H9 (cell line): ENCODE measurements around the gene INTS6. TPM values are rescaled to one million over a fixed set of nuclear protein-coding genes. Genes with fewer than 3 reads are reported as not detected.

Source experiments
- DNase-seq: peaks from one replicate; pipeline ENCODE4 v3.0.0-alpha.2; 2017
- H2AFZ ChIP-seq: one replicate; pipeline ENCODE4 v1.6.1; 2013; ENCODE audit warnings: mild to moderate bottlenecking, low read length, control low read depth, moderate library complexity
- H2AK5ac ChIP-seq: 2 replicates; pipeline ENCODE4 v1.6.1; 2013; ENCODE audit warnings: low read length, control low read depth, mixed read lengths; ENCODE audit not compliant: insufficient read length
- H2BK120ac ChIP-seq: one replicate; pipeline ENCODE4 v1.6.1; 2013; ENCODE audit warnings: low read depth, mild to moderate bottlenecking, low read length, control low read depth, inconsistent platforms; ENCODE audit not compliant: poor library complexity, severe bottlenecking
- H2BK12ac ChIP-seq: 2 replicates; pipeline ENCODE4 v1.6.1; 2013; ENCODE audit warnings: low read length, control low read depth, mixed read lengths, low read depth; ENCODE audit not compliant: insufficient read length
- H2BK15ac ChIP-seq: 2 replicates; pipeline ENCODE4 v1.6.1; 2013; ENCODE audit warnings: low read depth, low read length, control low read depth
- H2BK20ac ChIP-seq: one replicate; pipeline ENCODE4 v1.6.1; 2013; ENCODE audit warnings: low read depth, mild to moderate bottlenecking, low read length, control low read depth, inconsistent platforms; ENCODE audit not compliant: poor library complexity, severe bottlenecking
- H2BK5ac ChIP-seq: 2 replicates; pipeline ENCODE4 v1.6.1; 2013; ENCODE audit warnings: low read length, control low read depth, mixed read lengths; ENCODE audit not compliant: insufficient read length
- H3K14ac ChIP-seq: 2 replicates; pipeline ENCODE4 v1.6.1; 2013; ENCODE audit warnings: low read length, control low read depth; ENCODE audit not compliant: insufficient read depth
- H3K18ac ChIP-seq: 2 replicates; pipeline ENCODE4 v1.6.1; 2013; ENCODE audit warnings: low read depth, mild to moderate bottlenecking, mixed read lengths, low read length, control low read depth; ENCODE audit not compliant: insufficient read length
- H3K23ac ChIP-seq: 2 replicates; pipeline ENCODE4 v1.6.1; 2013; ENCODE audit warnings: low read length, control low read depth, mixed read lengths, low read depth; ENCODE audit not compliant: insufficient read length
- H3K23me2 ChIP-seq: 2 replicates; pipeline ENCODE4 v1.6.1; 2013; ENCODE audit warnings: low read depth, mild to moderate bottlenecking, mixed read lengths, low read length, control low read depth; ENCODE audit not compliant: insufficient read length, poor library complexity, severe bottlenecking
- H3K27ac ChIP-seq: 2 replicates; pipeline ENCODE4 v1.5.1; 2013; ENCODE audit warnings: low read length, control low read depth, mixed read lengths, low read depth; ENCODE audit not compliant: insufficient read length
- H3K27me3 ChIP-seq: 2 replicates; pipeline ENCODE4 v1.6.1; 2013; ENCODE audit warnings: low read length, control low read depth, inconsistent platforms; ENCODE audit not compliant: insufficient read depth
- H3K4ac ChIP-seq: 2 replicates; pipeline ENCODE4 v1.6.1; 2013; ENCODE audit warnings: low read depth, mild to moderate bottlenecking, control low read depth, inconsistent platforms, low read length, moderate library complexity
- H3K4me1 ChIP-seq: 2 replicates; pipeline ENCODE4 v1.6.1; 2013; ENCODE audit warnings: low read length, control low read depth, inconsistent platforms; ENCODE audit not compliant: insufficient read depth
- H3K4me2 ChIP-seq: 2 replicates; pipeline ENCODE4 v1.6.1; 2013; ENCODE audit warnings: low read length, control low read depth, mixed read lengths; ENCODE audit not compliant: insufficient read length, insufficient read depth
- H3K56ac ChIP-seq: 2 replicates; pipeline ENCODE4 v1.6.1; 2013; ENCODE audit warnings: low read depth, mild to moderate bottlenecking, mixed read lengths, low read length, control low read depth; ENCODE audit not compliant: insufficient read length
- H3K79me1 ChIP-seq: 2 replicates; pipeline ENCODE4 v1.6.1; 2013; ENCODE audit warnings: low read depth, mild to moderate bottlenecking, moderate library complexity, low read length, control low read depth, inconsistent platforms; ENCODE audit not compliant: insufficient read depth, poor library complexity, severe bottlenecking
- H3K79me2 ChIP-seq: 2 replicates; pipeline ENCODE4 v1.6.1; 2013; ENCODE audit warnings: low read length, control low read depth, inconsistent platforms; ENCODE audit not compliant: insufficient read depth
- H3K9ac ChIP-seq: 2 replicates; pipeline ENCODE4 v1.6.1; 2013; ENCODE audit warnings: low read length, control low read depth, mixed read lengths; ENCODE audit not compliant: insufficient read length; ENCODE audit errors: extremely low read depth
- H3K9me3 ChIP-seq: one replicate; pipeline ENCODE4 v1.6.1; 2013; ENCODE audit warnings: low read depth, low read length, inconsistent platforms; ENCODE audit not compliant: control insufficient read depth
- H3T11ph ChIP-seq: one replicate; pipeline ENCODE4 v1.6.1; 2013; ENCODE audit warnings: mild to moderate bottlenecking, low read length, control low read depth, inconsistent platforms
- H4K20me1 ChIP-seq: one replicate; pipeline ENCODE4 v1.6.1; 2013; ENCODE audit not compliant: control insufficient read depth, insufficient read length, insufficient read depth
- H4K5ac ChIP-seq: 2 replicates; pipeline ENCODE4 v1.6.1; 2013; ENCODE audit warnings: low read depth, mild to moderate bottlenecking, mixed read lengths, low read length, control low read depth; ENCODE audit not compliant: insufficient read length
- H4K8ac ChIP-seq: replicated peaks from 2 replicates; pipeline ENCODE4 v1.6.1; 2013; ENCODE audit warnings: low read length, control low read depth, mixed read lengths, low read depth; ENCODE audit not compliant: insufficient read length
- H4K91ac ChIP-seq: 2 replicates; pipeline ENCODE4 v1.6.1; 2013; ENCODE audit warnings: low read depth, mild to moderate bottlenecking, moderate library complexity, mixed read lengths, low read length, control low read depth; ENCODE audit not compliant: insufficient read length
- H3K27ac Mint-ChIP-seq, 3 experiments: 2 replicates in 2 of 3; 3 replicates in 1 of 3; pipeline ENCODE4 v1.8.0; 2020 to 2021; ENCODE audit warnings: mixed read lengths in 3 of 3, mild to moderate bottlenecking in 1 of 3, moderate library complexity in 1 of 3
- H3K27me3 Mint-ChIP-seq: 2 replicates; pipeline ENCODE4 v1.8.0; 2021; ENCODE audit warnings: low read depth, mild to moderate bottlenecking, moderate library complexity, mixed read lengths
- H3K36me3 Mint-ChIP-seq, 3 experiments: 2 replicates in 2 of 3; 3 replicates in 1 of 3; pipeline ENCODE4 v1.8.0; 2020 to 2021; ENCODE audit warnings: low read depth in 3 of 3, mixed read lengths in 3 of 3; ENCODE audit not compliant: insufficient read depth in 1 of 3
- H3K4me1 Mint-ChIP-seq, 2 experiments: 2 replicates each; pipeline ENCODE4 v1.8.0; 2020; ENCODE audit warnings: mixed read lengths in 2 of 2
- H3K4me3 Mint-ChIP-seq, 2 experiments: 2 replicates in 1 of 2; 3 replicates in 1 of 2; pipeline ENCODE4 v1.8.0; 2020 to 2021; ENCODE audit warnings: mild to moderate bottlenecking in 2 of 2, mixed read lengths in 2 of 2, moderate library complexity in 1 of 2
- H3K9me3 Mint-ChIP-seq, 2 experiments: 2 replicates in 1 of 2; 3 replicates in 1 of 2; pipeline ENCODE4 v1.8.0; 2020; ENCODE audit warnings: mild to moderate bottlenecking in 2 of 2, mixed read lengths in 2 of 2, moderate library complexity in 1 of 2
- WGBS: extraction: QIAGEN DNeasy Blood & Tissue Kit; methylation state at CpG from one replicate; pipeline ENCODE4 v1.1.7; 2013; ENCODE audit warnings: missing lambda C conversion rate, low lambda C conversion rate, mixed read lengths; ENCODE audit not compliant: insufficient read length; ENCODE audit errors: extremely low coverage; 5-methylcytosine and 5-hydroxymethylcytosine counted together
- total RNA-seq: library from RNA; stranded (reverse); gene quantifications from 2 replicates; pipeline ENCODE4 v1.2.1, GENCODE V29; 2021
- TF ChIP-seq, protein P1 (sequence below): fragments of 200-600 bp; sonication (generic); conservative IDR thresholded peaks from 3 replicates; pipeline ENCODE4 v1.8.0; 2021; ENCODE audit warnings: antibody characterized with exemption, mild to moderate bottlenecking

Gene INTS6
- total RNA-seq, 1 experiment from 2014 or later, result 61.2 TPM

DNA sequence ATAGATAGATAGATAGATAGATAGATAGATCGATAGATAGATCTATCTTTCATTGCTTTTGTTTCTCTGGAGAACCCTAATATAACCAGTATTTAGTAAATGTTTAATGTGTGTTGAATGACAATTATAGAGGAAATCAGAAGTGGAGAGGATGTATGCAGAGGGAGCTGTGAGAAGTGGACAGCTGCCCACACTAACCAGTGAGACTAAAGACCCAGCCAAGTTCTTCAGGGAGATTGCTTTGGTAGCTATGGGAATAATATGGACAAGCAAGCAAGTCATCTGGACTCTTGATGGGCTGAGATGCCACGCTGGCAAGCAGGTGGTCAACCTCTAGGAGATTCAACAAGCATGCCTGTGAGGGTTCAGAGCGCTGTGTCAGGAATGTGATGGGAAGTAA, 14.9 kb upstream of the INTS6 start:
- Histone ChIP-seq H4K5ac (no peak overlapping the region), H3K27ac (no peak overlapping the region), H3K56ac (no peak overlapping the region), H2BK20ac (no peak overlapping the region), H3K23ac (no peak overlapping the region), H3K23me2 (no peaks in the 10 kb centered on the region), H2BK5ac (no peak overlapping the region), H2AFZ (no peak overlapping the region), H3K18ac (no peak overlapping the region), H4K91ac (no peak overlapping the region), H3K79me2 (no peaks in the 10 kb centered on the region), H4K8ac (no peak overlapping the region), H3K14ac (no peak overlapping the region), H3K9ac (no peak overlapping the region), H3T11ph (no peak overlapping the region), H2BK15ac (no peak overlapping the region), H2AK5ac (no peak overlapping the region), H3K27me3 (no peaks in the 10 kb centered on the region), H3K79me1 (no peaks in the 10 kb centered on the region), H2BK120ac (no peak overlapping the region), H3K4me1 (no peaks in the 10 kb centered on the region), H4K20me1 (no peaks in the 10 kb centered on the region), H3K9me3 (no peaks in the 10 kb centered on the region), H3K4me2 (no peak overlapping the region), H3K4ac (no peak overlapping the region), H2BK12ac (no peak overlapping the region)
- no peak for DNase-seq
- Mint-ChIP-seq H3K27me3 (no peaks in the 10 kb centered on the region), H3K4me3 (no peak overlapping the region), H3K4me1 (peaks cover 2 to 3% of the 10 kb centered on the region in 2 experiments; a peak in 2 of 4 replicates), H3K27ac (no peak overlapping the region), H3K9me3 (no peaks in the 10 kb centered on the region), H3K36me3 (no peaks in the 10 kb centered on the region)
- TF ChIP-seq, protein P1, sequence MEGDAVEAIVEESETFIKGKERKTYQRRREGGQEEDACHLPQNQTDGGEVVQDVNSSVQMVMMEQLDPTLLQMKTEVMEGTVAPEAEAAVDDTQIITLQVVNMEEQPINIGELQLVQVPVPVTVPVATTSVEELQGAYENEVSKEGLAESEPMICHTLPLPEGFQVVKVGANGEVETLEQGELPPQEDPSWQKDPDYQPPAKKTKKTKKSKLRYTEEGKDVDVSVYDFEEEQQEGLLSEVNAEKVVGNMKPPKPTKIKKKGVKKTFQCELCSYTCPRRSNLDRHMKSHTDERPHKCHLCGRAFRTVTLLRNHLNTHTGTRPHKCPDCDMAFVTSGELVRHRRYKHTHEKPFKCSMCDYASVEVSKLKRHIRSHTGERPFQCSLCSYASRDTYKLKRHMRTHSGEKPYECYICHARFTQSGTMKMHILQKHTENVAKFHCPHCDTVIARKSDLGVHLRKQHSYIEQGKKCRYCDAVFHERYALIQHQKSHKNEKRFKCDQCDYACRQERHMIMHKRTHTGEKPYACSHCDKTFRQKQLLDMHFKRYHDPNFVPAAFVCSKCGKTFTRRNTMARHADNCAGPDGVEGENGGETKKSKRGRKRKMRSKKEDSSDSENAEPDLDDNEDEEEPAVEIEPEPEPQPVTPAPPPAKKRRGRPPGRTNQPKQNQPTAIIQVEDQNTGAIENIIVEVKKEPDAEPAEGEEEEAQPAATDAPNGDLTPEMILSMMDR, result no peak
- no CpG with 5 or more reads among the region's 3 CpGs for WGBS
